WTC11 (cell line): ENCODE data around the gene CCSER1.

ENCODE experiments used
- CREB1 ChIP-seq: sonication (generic); formaldehyde crosslinking; IDR thresholded peaks from 2 replicates; pipeline ENCODE4 v1.8.0; 2023; ENCODE audit warnings: mild to moderate bottlenecking, missing genetic modification reagents
- CREM ChIP-seq: sonication (generic); formaldehyde crosslinking; IDR thresholded peaks from 2 replicates; pipeline ENCODE4 v1.8.1; 2022; ENCODE audit warnings: mild to moderate bottlenecking, missing genetic modification reagents, moderate library complexity
- ESRRA ChIP-seq: sonication (generic); formaldehyde crosslinking; IDR thresholded peaks from 2 replicates; pipeline ENCODE4 v1.8.1; 2022; ENCODE audit warnings: mild to moderate bottlenecking, missing genetic modification reagents, borderline replicate concordance
- HMGXB4 ChIP-seq: sonication (generic); formaldehyde crosslinking; IDR thresholded peaks from 2 replicates; pipeline ENCODE4 v1.8.1; 2023; ENCODE audit warnings: mild to moderate bottlenecking, moderate library complexity, missing genetic modification reagents
- JAZF1 ChIP-seq: fragments of 250-450 bp; sonication (Bioruptor Pico); IDR thresholded peaks from 2 replicates; pipeline ENCODE4 v1.9.0; 2021; ENCODE audit warnings: moderate library complexity, mild to moderate bottlenecking, inconsistent platforms
- ZNF423 ChIP-seq: fragments of 250-450 bp; sonication (Bioruptor Pico); IDR thresholded peaks from 2 replicates; pipeline ENCODE4 v2.1.2; 2022; ENCODE audit warnings: mild to moderate bottlenecking, moderate library complexity
- TF ChIP-seq, protein P1 (sequence below): sonication (generic); formaldehyde crosslinking; IDR thresholded peaks from 2 replicates; pipeline ENCODE4 v1.8.0; 2022; ENCODE audit warnings: mild to moderate bottlenecking, missing genetic modification reagents
- TF ChIP-seq, protein P2 (sequence below): fragments of 200-600 bp; IDR thresholded peaks from 2 replicates; pipeline ENCODE4 v1.8.0; 2022; ENCODE audit warnings: antibody characterized with exemption

- TF ChIP-seq, protein P1, sequence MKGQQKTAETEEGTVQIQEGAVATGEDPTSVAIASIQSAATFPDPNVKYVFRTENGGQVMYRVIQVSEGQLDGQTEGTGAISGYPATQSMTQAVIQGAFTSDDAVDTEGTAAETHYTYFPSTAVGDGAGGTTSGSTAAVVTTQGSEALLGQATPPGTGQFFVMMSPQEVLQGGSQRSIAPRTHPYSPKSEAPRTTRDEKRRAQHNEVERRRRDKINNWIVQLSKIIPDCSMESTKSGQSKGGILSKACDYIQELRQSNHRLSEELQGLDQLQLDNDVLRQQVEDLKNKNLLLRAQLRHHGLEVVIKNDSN (CRISPR knock-in tag), result no peak
- TF ChIP-seq, protein P2, sequence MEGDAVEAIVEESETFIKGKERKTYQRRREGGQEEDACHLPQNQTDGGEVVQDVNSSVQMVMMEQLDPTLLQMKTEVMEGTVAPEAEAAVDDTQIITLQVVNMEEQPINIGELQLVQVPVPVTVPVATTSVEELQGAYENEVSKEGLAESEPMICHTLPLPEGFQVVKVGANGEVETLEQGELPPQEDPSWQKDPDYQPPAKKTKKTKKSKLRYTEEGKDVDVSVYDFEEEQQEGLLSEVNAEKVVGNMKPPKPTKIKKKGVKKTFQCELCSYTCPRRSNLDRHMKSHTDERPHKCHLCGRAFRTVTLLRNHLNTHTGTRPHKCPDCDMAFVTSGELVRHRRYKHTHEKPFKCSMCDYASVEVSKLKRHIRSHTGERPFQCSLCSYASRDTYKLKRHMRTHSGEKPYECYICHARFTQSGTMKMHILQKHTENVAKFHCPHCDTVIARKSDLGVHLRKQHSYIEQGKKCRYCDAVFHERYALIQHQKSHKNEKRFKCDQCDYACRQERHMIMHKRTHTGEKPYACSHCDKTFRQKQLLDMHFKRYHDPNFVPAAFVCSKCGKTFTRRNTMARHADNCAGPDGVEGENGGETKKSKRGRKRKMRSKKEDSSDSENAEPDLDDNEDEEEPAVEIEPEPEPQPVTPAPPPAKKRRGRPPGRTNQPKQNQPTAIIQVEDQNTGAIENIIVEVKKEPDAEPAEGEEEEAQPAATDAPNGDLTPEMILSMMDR, result no peak
- TF ChIP-seq JAZF1 (CRISPR knock-in tag), result no peak
- no peak for TF ChIP-seq CREB1 (CRISPR knock-in tag)
- no peak for TF ChIP-seq ZNF423 (CRISPR knock-in tag)
- TF ChIP-seq HMGXB4, result no peak
- no peak for TF ChIP-seq CREM (CRISPR knock-in tag)
- no peak for TF ChIP-seq ESRRA (CRISPR knock-in tag)
Measured at GRCh38 chr4:90130076-90130475, 2.9 kb downstream of the CCSER1 start.
